ENCODE data around the gene NFX1. TPM values are rescaled to one million over a fixed set of nuclear protein-coding genes. Genes with fewer than 3 reads are reported as not detected.

The NFX1 gene
- total RNA-seq, 2 donors from 2014 or later: 30.8 to 39.5 TPM

DNA sequence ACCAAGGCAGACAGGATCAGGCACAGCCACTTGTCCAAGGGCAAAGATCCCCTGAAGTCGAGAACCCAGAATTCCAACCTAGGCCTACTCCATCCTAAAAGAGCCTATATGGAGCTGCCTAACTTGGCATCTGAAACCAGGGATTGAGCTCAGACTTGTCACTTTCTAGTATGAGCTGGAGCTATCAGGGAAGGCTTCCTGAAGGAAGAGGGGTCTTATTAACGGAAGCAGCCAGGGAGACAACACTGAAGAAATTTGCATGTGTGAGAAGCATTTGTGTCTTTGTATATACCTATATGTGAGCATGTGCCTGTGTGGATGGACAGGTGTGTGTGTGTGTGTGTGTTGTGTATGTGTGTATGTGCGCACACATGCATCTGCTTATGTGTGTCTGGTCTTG lies 116.7 kb downstream of the NFX1 start:
- no peaks in the 10 kb centered on the region for H3K9me3 ChIP-seq
- 95% methylated on average over 3 of the region's 3 CpGs for WGBS
- intact Hi-C loops (cut with DNase I): no loop called here
- no peak overlapping the region for H3K4me3 ChIP-seq
- no peak for DNase-seq (ENCODE audit: low spot score)
- H3K4me1 ChIP-seq (replicated peaks): no peaks in the 10 kb centered on the region
- H3K36me3 ChIP-seq: no peaks in the 10 kb centered on the region
- no peak for TF ChIP-seq POLR2A (IDR thresholded peaks at IDR 0.05)
- TF ChIP-seq POLR2AphosphoS5 (IDR thresholded peaks at IDR 0.05): no peak
- TF ChIP-seq, protein P1, sequence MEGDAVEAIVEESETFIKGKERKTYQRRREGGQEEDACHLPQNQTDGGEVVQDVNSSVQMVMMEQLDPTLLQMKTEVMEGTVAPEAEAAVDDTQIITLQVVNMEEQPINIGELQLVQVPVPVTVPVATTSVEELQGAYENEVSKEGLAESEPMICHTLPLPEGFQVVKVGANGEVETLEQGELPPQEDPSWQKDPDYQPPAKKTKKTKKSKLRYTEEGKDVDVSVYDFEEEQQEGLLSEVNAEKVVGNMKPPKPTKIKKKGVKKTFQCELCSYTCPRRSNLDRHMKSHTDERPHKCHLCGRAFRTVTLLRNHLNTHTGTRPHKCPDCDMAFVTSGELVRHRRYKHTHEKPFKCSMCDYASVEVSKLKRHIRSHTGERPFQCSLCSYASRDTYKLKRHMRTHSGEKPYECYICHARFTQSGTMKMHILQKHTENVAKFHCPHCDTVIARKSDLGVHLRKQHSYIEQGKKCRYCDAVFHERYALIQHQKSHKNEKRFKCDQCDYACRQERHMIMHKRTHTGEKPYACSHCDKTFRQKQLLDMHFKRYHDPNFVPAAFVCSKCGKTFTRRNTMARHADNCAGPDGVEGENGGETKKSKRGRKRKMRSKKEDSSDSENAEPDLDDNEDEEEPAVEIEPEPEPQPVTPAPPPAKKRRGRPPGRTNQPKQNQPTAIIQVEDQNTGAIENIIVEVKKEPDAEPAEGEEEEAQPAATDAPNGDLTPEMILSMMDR (IDR thresholded peaks at IDR 0.05): no peak
- H3K27me3 ChIP-seq (replicated peaks; ENCODE audit: insufficient read depth): no peaks in the 10 kb centered on the region
- no peak overlapping the region for H3K27ac ChIP-seq

DNA sequence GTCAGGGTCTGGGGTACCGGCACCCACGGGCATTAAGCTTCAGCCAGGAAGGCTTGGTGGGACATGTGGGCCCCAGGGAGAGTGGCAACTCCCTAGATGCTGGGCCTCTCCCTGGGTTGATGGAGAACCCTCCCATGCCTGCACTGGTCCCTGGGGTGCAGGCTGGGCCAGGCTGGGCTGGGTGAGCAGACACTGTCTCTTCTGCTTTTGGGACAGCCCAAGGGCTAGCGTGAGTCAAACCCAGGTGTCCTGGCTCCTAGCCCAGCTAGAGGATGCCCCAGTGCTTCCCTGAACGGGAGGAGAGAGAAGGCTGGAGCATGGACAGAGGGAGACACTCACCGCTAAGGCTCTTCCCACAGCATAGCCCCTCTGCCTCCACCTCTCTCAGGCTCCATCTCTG lies 117.8 kb downstream of the NFX1 start:
- Histone ChIP-seq H3K4me1 (replicated peaks) (no peaks in the 10 kb centered on the region), H3K4me3 (no peak overlapping the region), H3K27me3 (replicated peaks; ENCODE audit: insufficient read depth) (no peaks in the 10 kb centered on the region), H3K27ac (no peak overlapping the region), H3K36me3 (no peaks in the 10 kb centered on the region), H3K9me3 (no peaks in the 10 kb centered on the region)
- 77% methylated on average over 5 of the region's 5 CpGs for WGBS
- TF ChIP-seq, protein P1 (IDR thresholded peaks at IDR 0.05): no peak
- no peak for DNase-seq (ENCODE audit: low spot score)
- intact Hi-C loops (cut with DNase I): no loop called here

DNA sequence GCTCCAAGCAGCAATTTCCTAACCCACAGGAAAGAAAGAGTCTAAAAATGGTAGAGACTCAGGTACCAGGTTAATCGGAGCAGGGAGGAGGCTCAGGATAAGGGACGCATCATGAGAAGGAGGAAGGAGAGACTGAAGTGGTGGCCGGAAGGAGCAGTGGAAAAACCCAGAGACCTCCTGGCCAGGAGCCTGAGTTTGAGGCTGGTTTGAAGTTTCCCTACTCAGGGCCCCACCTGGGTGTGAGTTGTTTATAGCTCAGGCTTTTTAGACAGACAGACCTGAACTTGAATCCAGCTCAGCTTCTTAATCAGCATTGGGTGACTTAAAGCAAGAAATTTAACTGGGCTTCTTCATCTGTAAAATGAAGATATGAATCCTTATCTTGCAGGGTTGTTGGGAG lies 124.0 kb downstream of the NFX1 start:
- Histone ChIP-seq H3K9me3 (no peaks in the 10 kb centered on the region), H3K27ac (peak overlapping the region; percentile 73 to 79), H3K36me3 (no peaks in the 10 kb centered on the region), H3K4me1 (replicated peaks) (peaks cover 16% of the 10 kb centered on the region), H3K27me3 (replicated peaks; ENCODE audit: insufficient read depth) (no peaks in the 10 kb centered on the region), H3K4me3 (no peak overlapping the region)
- WGBS: 56% methylated on average over 3 of the region's 3 CpGs
- TF ChIP-seq POLR2AphosphoS5 (IDR thresholded peaks at IDR 0.05) (no peak), POLR2A (IDR thresholded peaks at IDR 0.05) (no peak)
- TF ChIP-seq, protein P1 (IDR thresholded peaks at IDR 0.05): no peak
- no peak for DNase-seq (ENCODE audit: low spot score)
- intact Hi-C loops (cut with DNase I): no loop called here

DNA sequence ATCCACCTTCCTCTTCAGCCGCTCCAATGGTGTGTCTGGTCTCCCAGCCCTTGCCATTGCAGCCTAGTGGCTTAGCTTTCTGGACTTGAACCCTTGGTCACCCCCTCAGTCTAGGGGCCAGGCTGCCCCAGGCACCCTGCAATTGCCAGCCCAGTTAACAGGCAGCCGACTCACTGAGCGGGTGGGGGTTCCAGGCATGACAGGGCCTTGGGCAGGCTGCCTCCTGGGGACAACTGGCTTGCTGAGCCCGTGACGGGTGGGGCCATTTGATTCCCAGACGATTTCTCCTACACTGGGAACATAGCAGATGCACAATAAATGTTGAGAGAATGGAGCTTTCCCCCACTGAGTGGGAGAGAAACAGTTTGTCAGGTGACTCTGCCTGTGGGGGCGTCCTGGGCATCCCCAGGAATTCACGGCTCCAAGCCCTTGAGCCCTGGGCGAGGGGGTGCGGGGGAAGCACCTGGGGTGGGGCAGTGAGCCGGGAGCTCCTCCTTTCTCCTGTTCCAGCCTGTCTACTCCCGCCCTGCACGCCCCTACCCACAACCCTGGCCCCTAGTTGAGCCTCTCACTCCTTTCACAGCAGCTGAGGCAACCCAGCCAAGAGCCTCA lies 124.7 kb downstream of the NFX1 start:
- no peaks in the 10 kb centered on the region for H3K27me3 ChIP-seq (replicated peaks; ENCODE audit: insufficient read depth)
- WGBS: 48% methylated on average over 13 of the region's 13 CpGs
- H3K4me1 ChIP-seq (replicated peaks): peaks cover 16% of the 10 kb centered on the region
- TF ChIP-seq POLR2A (IDR thresholded peaks at IDR 0.05) (no peak), POLR2AphosphoS5 (IDR thresholded peaks at IDR 0.05) (no peak)
- TF ChIP-seq, protein P1 (IDR thresholded peaks at IDR 0.05): no peak
- H3K27ac ChIP-seq: peak overlapping the region; percentile 73 to 79
- intact Hi-C loops (cut with DNase I): loop anchor here (5.0 kb wide), 1 partner anchor 38 kb away; no protein-coding TSS in a partner anchor
- H3K9me3 ChIP-seq: no peaks in the 10 kb centered on the region
- no peak overlapping the region for H3K4me3 ChIP-seq
- no peak for DNase-seq (ENCODE audit: low spot score)
- no peaks in the 10 kb centered on the region for H3K36me3 ChIP-seq

DNA sequence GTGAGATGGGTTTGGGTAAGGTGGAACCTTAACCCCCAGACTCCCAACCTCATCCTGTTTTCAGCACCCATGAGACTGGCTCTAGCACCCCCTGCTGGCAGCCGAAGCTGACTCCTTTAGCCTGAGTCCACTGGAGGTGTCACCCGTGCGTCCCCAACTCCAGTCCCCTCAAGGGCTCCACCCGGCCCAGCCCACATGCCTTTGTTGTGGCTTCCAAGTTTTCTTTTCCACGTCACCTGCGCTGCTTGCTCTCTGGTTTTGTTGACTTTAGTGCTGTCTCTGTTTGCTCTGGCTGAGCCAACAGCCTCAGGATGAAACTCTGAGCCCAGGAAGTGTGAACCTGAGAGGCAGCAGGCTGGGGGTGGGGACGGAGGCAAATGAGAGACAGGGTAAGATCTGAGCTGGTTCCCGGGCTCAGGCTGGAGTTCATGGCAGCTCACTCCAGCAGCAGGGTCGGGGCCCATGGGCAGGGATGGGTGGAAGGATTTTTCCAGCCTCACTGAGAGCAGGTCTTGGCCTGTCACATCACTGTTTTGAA lies 125.3 kb downstream of the NFX1 start:
- DNase-seq (ENCODE audit: low spot score): peak; percentile 95

More for the DNA sequence above, 125.3 kb downstream of the NFX1 start:
- intact Hi-C loops (cut with DNase I): loop anchor here (5.0 kb wide), 1 partner anchor 38 kb away; no protein-coding TSS in a partner anchor
- 17% methylated on average over 9 of the region's 9 CpGs for WGBS
- H3K4me1 ChIP-seq (replicated peaks): peaks cover 16% of the 10 kb centered on the region
- H3K4me3 ChIP-seq: no peak overlapping the region
- TF ChIP-seq, protein P1 (IDR thresholded peaks at IDR 0.05): peak; percentile 60 to 84 (median 70)
- TF ChIP-seq POLR2AphosphoS5 (IDR thresholded peaks at IDR 0.05): peak; percentile 98
- peak; percentile 32 for TF ChIP-seq POLR2A (IDR thresholded peaks at IDR 0.05)
- H3K36me3 ChIP-seq: no peaks in the 10 kb centered on the region
- no peaks in the 10 kb centered on the region for H3K27me3 ChIP-seq (replicated peaks; ENCODE audit: insufficient read depth)
- H3K27ac ChIP-seq: peak overlapping the region; percentile 73 to 79
- no peaks in the 10 kb centered on the region for H3K9me3 ChIP-seq
